Endothelial cell of umbilical vein (primary cell): Measurements from ENCODE around the gene PEMT. TPM values are rescaled to one million over a fixed set of nuclear protein-coding genes. Genes with fewer than 3 reads are reported as not detected.

Experiments used
- BruUV-seq: library from RNA; stranded (reverse); fragments of 400-500 nt; replicated peaks from 2 replicates; lab custom pipeline; 2021; lab: Mats Ljungman, UMichigan
- CTCF ChIA-PET: fragments of 300-600, 350-600 bp; sonication (Branson Sonifier 250); formaldehyde crosslinking; loops from one replicate; lab custom pipeline; 2021; ENCODE audit warnings: antibody characterized with exemption, inconsistent platforms; lab: Charles Lee
- POLR2A ChIA-PET: fragments of 300-600, 350-600 bp; sonication (Branson Sonifier 250); formaldehyde crosslinking; loops from one replicate; lab custom pipeline; 2021; ENCODE audit warnings: antibody characterized with exemption, inconsistent platforms; lab: Charles Lee
- DNase-seq: peaks from one replicate; pipeline ENCODE4 v3.0.0-alpha.2; 2011; ENCODE audit warnings: low read depth, low spot score
- FAIRE-seq: peaks from 2 replicates; lab custom pipeline; 2011; peaks lifted over from hg19 to GRCh38; lab: Jason Lieb, UNC
- H2AFZ ChIP-seq: 2 replicates; pipeline ENCODE4 v1.6.0; 2012; ENCODE audit warnings: low read depth, low read length, control low read depth, inconsistent platforms
- H3K27ac ChIP-seq: 2 replicates; pipeline ENCODE4 v1.5.1; 2011; ENCODE audit warnings: low read depth, mild to moderate bottlenecking, control low read depth, low read length, moderate library complexity; ENCODE audit not compliant: insufficient read depth
- H3K27me3 ChIP-seq, 2 experiments: 2 replicates each; pipeline versions ENCODE4 v1.6.0 to v1.6.1; 2011; ENCODE audit warnings: low read length in 2 of 2, mixed read lengths in 1 of 2; ENCODE audit not compliant: control insufficient read depth in 2 of 2, insufficient read depth in 2 of 2
- H3K36me3 ChIP-seq, 2 experiments: 2 replicates in 1 of 2; 3 replicates in 1 of 2; pipeline ENCODE4 v1.5.1; 2011; ENCODE audit warnings: low read length in 2 of 2, mild to moderate bottlenecking in 1 of 2, moderate library complexity in 1 of 2; ENCODE audit not compliant: control insufficient read depth in 2 of 2, insufficient read depth in 2 of 2; ENCODE audit errors: extremely low read depth in 1 of 2
- H3K4me1 ChIP-seq: 3 replicates; pipeline ENCODE4 v1.5.1; 2011; ENCODE audit warnings: mild to moderate bottlenecking, low read length; ENCODE audit not compliant: control insufficient read depth, insufficient read depth; ENCODE audit errors: extremely low read depth
- H3K4me2 ChIP-seq: 2 replicates; pipeline ENCODE4 v1.6.1; 2011; ENCODE audit warnings: low read length, control low read depth, mixed read lengths; ENCODE audit not compliant: insufficient read depth
- H3K4me3 ChIP-seq, 3 experiments: fragments of 200-600 bp in 1 of 3; sonication (generic), shearing (Covaris generic) in 1 of 3; replicated peaks in 1 of 3; 2 replicates each; pipeline ENCODE4 v1.5.1; 2011 to 2016; ENCODE audit warnings: control low read depth in 3 of 3, low read length in 3 of 3, mild to moderate bottlenecking in 2 of 3, inconsistent platforms in 1 of 3, low read depth in 1 of 3, moderate library complexity in 1 of 3; ENCODE audit not compliant: insufficient read depth in 1 of 3
- H3K79me2 ChIP-seq: 2 replicates; pipeline ENCODE4 v1.6.0; 2012; ENCODE audit warnings: low read length, inconsistent platforms; ENCODE audit not compliant: control insufficient read depth, insufficient read depth
- H3K9ac ChIP-seq: replicated peaks from 2 replicates; pipeline ENCODE3; 2011; ENCODE audit warnings: low read length, control low read depth; ENCODE audit not compliant: insufficient read depth; ENCODE audit errors: extremely low read depth
- H3K9me1 ChIP-seq: replicated peaks from 3 replicates; pipeline ENCODE4 v1.6.0; 2011; ENCODE audit warnings: mild to moderate bottlenecking, low read length; ENCODE audit not compliant: control insufficient read depth, insufficient read depth; ENCODE audit errors: extremely low read depth
- H3K9me3 ChIP-seq: replicated peaks from 2 replicates; pipeline ENCODE4 v1.5.1; 2012; ENCODE audit warnings: low read length, inconsistent platforms; ENCODE audit not compliant: control insufficient read depth, insufficient read depth
- H4K20me1 ChIP-seq: replicated peaks from 2 replicates; pipeline ENCODE3; 2011; ENCODE audit warnings: mild to moderate bottlenecking, low read length; ENCODE audit not compliant: control insufficient read depth, insufficient read depth; ENCODE audit errors: extremely low read depth
- EZH2 ChIP-seq: IDR thresholded peaks from 2 replicates; pipeline ENCODE4 v1.6.1; 2012; ENCODE audit warnings: borderline replicate concordance, low read depth, mild to moderate bottlenecking, moderate library complexity, low read length, inconsistent platforms; ENCODE audit not compliant: severe bottlenecking
- FOS ChIP-seq: IDR thresholded peaks from 2 replicates; pipeline ENCODE4 v1.6.1; 2011; ENCODE audit warnings: mild to moderate bottlenecking, low read length, moderate library complexity, borderline replicate concordance; ENCODE audit not compliant: insufficient read depth
- GATA2 ChIP-seq: IDR thresholded peaks from 2 replicates; pipeline ENCODE4 v1.7.0; 2011; ENCODE audit warnings: low read depth, mild to moderate bottlenecking, moderate library complexity, mixed read lengths, low read length; ENCODE audit not compliant: insufficient read length, insufficient read depth
- MYC ChIP-seq: IDR thresholded peaks from one replicate; pipeline ENCODE4 v1.6.1; 2011; ENCODE audit warnings: mild to moderate bottlenecking, low read depth, low read length
- POLR2A ChIP-seq: IDR thresholded peaks from 2 replicates; pipeline ENCODE4 v1.6.1; 2012; ENCODE audit warnings: low read depth, mild to moderate bottlenecking, control low read depth, low read length
- POLR2AphosphoS5 ChIP-seq: IDR thresholded peaks from 2 replicates; pipeline ENCODE4 v1.6.1; 2012; ENCODE audit warnings: low read depth, mild to moderate bottlenecking, control low read depth, low read length, moderate library complexity; ENCODE audit not compliant: insufficient read depth
- dilution Hi-C: fragments of 300-500 bp; cut with MboI; formaldehyde crosslinking; loops from one replicate; pipeline ENCODE4 v1.15.0; 2019; ENCODE audit warnings: low sequenced_read_pairs; ENCODE audit not compliant: extremely low pct_ligation_motif_present
- intact Hi-C: fragments of 100-400 bp; cut with micrococcal nuclease; formaldehyde crosslinking; loops from one replicate; pipeline ENCODE4 v1.10.0; 2022
- polyA plus RNA-seq, 4 experiments: library from polyadenylated mRNA; depleted of rRNA in 3 of 4; stranded (reverse) in 3 of 4; unstranded in 1 of 4; fragments of >200 nt; gene quantifications; 2 replicates each; pipeline versions ENCODE4 v1.2.1 to v1.2.3, GENCODE V29; 2011 to 2012; ENCODE audit warnings: missing spikeins in 1 of 4
- total RNA-seq: library from RNA; stranded (reverse); gene quantifications from 2 replicates; pipeline ENCODE4 v1.2.3, GENCODE V29; 2021
- TF ChIP-seq, protein P1 (sequence below), 2 donors: IDR thresholded peaks; 1 replicate in 1 of 2; 2 replicates in 1 of 2; pipeline ENCODE4 v1.5.1; 2011; ENCODE audit warnings: low read length in 2 of 2, mild to moderate bottlenecking in 2 of 2, moderate library complexity in 2 of 2, control low read depth in 1 of 2, inconsistent platforms in 1 of 2, low read depth in 1 of 2; ENCODE audit not compliant: insufficient read depth in 1 of 2; ENCODE audit errors: extremely low read depth in 1 of 2

The PEMT gene
- total and polyA plus RNA-seq, 2 donors (not counting 3 experiments of a cell fraction or from before 2014, with no cell fraction given): 35.1 to 58.4 TPM

DNA sequence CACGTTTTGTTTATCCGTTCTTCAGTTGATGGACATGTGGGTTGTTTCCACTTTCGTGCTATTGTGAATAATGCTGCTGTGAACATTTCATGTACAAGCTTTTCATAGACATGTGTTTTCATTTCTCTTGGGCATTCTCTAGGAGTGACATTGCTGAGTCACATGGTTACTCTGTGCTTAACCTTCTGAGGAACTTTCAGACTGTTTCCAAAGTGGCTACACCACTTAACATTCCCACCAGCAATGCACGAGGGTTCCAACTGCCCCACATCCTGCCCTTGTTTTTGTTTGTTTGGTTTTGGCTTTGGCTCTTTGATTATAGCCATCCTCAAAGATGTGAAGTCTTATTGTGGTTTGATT, 14.2 kb upstream of the PEMT start:
- POLR2A ChIA-PET: no interaction called here
- Histone ChIP-seq H3K4me3 (no peak overlapping the region), H3K9me1 (no peaks in the 10 kb centered on the region), H3K27ac (no peak overlapping the region), H4K20me1 (no peaks in the 10 kb centered on the region), H3K9me3 (no peaks in the 10 kb centered on the region), H3K27me3 (peaks cover 0 to 2% of the 10 kb centered on the region in 2 experiments), H3K36me3 (no peaks in the 10 kb centered on the region), H3K4me2 (no peak overlapping the region), H3K9ac (no peak overlapping the region), H3K79me2 (no peaks in the 10 kb centered on the region), H2AFZ (no peak overlapping the region), H3K4me1 (no peaks in the 10 kb centered on the region)
- dilution Hi-C loops (no loop called here), intact Hi-C loops (no loop called here)
- no peak for DNase-seq
- no peak for FAIRE-seq
- BruUV-seq: no TSS peak
- CTCF ChIA-PET: no interaction called here
- TF ChIP-seq POLR2A (no peak), GATA2 (no peak), FOS (no peak), MYC (no peak), EZH2 (no peak)
- TF ChIP-seq, protein P1, sequence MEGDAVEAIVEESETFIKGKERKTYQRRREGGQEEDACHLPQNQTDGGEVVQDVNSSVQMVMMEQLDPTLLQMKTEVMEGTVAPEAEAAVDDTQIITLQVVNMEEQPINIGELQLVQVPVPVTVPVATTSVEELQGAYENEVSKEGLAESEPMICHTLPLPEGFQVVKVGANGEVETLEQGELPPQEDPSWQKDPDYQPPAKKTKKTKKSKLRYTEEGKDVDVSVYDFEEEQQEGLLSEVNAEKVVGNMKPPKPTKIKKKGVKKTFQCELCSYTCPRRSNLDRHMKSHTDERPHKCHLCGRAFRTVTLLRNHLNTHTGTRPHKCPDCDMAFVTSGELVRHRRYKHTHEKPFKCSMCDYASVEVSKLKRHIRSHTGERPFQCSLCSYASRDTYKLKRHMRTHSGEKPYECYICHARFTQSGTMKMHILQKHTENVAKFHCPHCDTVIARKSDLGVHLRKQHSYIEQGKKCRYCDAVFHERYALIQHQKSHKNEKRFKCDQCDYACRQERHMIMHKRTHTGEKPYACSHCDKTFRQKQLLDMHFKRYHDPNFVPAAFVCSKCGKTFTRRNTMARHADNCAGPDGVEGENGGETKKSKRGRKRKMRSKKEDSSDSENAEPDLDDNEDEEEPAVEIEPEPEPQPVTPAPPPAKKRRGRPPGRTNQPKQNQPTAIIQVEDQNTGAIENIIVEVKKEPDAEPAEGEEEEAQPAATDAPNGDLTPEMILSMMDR (IDR thresholded peaks at IDR 0.05; ENCODE audit: extremely low read depth in 1 of 2, insufficient read depth in 1 of 2, low read depth in 1 of 2, low read length in 2 of 2): no peak

DNA sequence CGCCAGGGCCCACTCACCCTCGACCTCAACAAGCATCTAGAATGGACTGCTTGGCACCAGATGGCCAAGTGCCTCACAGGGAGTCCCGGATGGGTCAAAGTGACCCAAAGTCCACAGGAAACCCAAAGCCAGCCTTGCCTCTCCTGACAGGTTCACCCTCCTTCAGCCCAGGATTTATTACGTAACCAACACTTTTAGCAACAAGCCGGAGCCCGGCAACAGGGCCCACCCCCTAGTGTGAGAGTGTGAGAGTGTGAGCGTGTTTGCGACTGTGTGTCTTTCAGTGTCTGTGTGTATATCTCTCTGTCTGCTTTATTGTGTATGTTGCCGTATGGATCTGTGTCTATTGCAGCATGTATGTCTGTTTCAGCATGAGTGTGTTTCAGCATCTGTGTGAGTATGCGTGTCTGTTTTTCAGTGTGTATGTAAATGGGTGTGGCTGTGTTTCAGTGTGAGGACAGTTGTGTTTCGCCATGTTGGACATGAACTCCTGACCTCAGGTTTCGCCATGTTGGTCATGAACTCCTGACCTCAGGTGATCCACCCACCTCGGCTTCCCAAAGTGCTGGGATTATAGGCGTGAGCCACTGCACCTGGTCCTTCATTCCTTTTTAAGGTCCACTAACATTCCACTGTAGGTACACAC, 13.7 kb upstream of the PEMT start:
- Histone ChIP-seq H3K4me2 (no peak overlapping the region), H3K4me3 (no peak overlapping the region), H3K9ac (no peak overlapping the region), H4K20me1 (no peaks in the 10 kb centered on the region), H3K9me3 (no peaks in the 10 kb centered on the region), H3K4me1 (no peaks in the 10 kb centered on the region), H3K9me1 (no peaks in the 10 kb centered on the region), H3K27ac (no peak overlapping the region), H3K36me3 (no peaks in the 10 kb centered on the region), H2AFZ (no peak overlapping the region), H3K27me3 (peaks cover 0 to 2% of the 10 kb centered on the region in 2 experiments), H3K79me2 (no peaks in the 10 kb centered on the region)
- FAIRE-seq (no peak), DNase-seq (no peak)
- intact Hi-C loops (no loop called here), dilution Hi-C loops (no loop called here)
- BruUV-seq: no TSS peak
- CTCF ChIA-PET: interaction anchor here (4.3 kb wide), 1 partner anchor 8 kb away, joined by 28 read pairs; no protein-coding TSS in a partner anchor
- TF ChIP-seq POLR2AphosphoS5 (no peak), GATA2 (no peak), MYC (no peak)
- POLR2A ChIA-PET: no interaction called here
